Osteocyte (in vitro differentiated cells): ENCODE results near the gene C10orf90. TPM values are rescaled to one million over a fixed set of nuclear protein-coding genes. Genes with fewer than 3 reads are reported as not detected.

Experiments
- DNase-seq: peaks from one replicate; pipeline ENCODE4 v3.0.0; 2021; ENCODE audit warnings: mixed read lengths; ENCODE audit not compliant: unreplicated experiment; ENCODE audit errors: extremely low spot score
- H3K27ac Mint-ChIP-seq: one replicate; pipeline ENCODE4 v1.8.0; 2021; ENCODE audit warnings: mild to moderate bottlenecking, mixed read lengths; ENCODE audit not compliant: unreplicated experiment
- H3K27me3 Mint-ChIP-seq: one replicate; pipeline ENCODE4 v1.8.0; 2021; ENCODE audit warnings: mixed read lengths; ENCODE audit not compliant: unreplicated experiment
- H3K36me3 Mint-ChIP-seq: one replicate; pipeline ENCODE4 v1.8.0; 2021; ENCODE audit warnings: mixed read lengths; ENCODE audit not compliant: unreplicated experiment
- H3K4me1 Mint-ChIP-seq: one replicate; pipeline ENCODE4 v1.8.0; 2021; ENCODE audit warnings: mixed read lengths; ENCODE audit not compliant: unreplicated experiment
- H3K4me3 Mint-ChIP-seq: one replicate; pipeline ENCODE4 v1.8.0; 2021; ENCODE audit warnings: mild to moderate bottlenecking, moderate library complexity, mixed read lengths; ENCODE audit not compliant: unreplicated experiment
- H3K9me3 Mint-ChIP-seq: one replicate; pipeline ENCODE4 v1.8.0; 2021; ENCODE audit warnings: mixed read lengths; ENCODE audit not compliant: unreplicated experiment
- total RNA-seq: library from RNA; stranded (reverse); gene quantifications from 2 replicates; pipeline ENCODE4 v1.2.1, GENCODE V29; 2021
- TF ChIP-seq, protein P1 (sequence below): fragments of 200-600 bp; sonication (generic); IDR thresholded peaks from 2 replicates; pipeline ENCODE4 v1.5.0; 2021; ENCODE audit warnings: antibody characterized with exemption, mild to moderate bottlenecking, moderate library complexity

The C10orf90 gene
- total RNA-seq, 1 donor from 2014 or later = not detected

DNA sequence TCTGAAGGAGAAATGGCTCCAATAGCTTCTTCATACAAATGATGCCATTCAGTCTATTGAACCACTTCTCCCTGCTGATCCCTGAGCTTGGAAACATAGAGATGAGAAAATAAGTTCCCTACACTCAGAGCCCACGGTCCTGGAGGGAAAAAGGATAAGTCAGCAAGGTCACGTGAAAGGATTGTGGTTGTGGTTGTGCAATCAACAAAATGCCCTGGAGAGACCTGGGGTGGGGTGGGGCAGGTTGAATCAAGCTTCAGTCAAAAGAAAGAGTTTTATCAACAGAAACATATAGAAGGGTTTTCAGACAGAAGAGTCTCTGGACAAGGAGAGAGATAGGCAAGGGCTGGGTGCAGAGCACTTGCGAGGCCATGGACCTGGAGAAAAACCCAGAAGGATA lies 30.1 kb downstream of the C10orf90 start:
- no peaks in the 10 kb centered on the region for H3K4me1 Mint-ChIP-seq
- TF ChIP-seq, protein P1, sequence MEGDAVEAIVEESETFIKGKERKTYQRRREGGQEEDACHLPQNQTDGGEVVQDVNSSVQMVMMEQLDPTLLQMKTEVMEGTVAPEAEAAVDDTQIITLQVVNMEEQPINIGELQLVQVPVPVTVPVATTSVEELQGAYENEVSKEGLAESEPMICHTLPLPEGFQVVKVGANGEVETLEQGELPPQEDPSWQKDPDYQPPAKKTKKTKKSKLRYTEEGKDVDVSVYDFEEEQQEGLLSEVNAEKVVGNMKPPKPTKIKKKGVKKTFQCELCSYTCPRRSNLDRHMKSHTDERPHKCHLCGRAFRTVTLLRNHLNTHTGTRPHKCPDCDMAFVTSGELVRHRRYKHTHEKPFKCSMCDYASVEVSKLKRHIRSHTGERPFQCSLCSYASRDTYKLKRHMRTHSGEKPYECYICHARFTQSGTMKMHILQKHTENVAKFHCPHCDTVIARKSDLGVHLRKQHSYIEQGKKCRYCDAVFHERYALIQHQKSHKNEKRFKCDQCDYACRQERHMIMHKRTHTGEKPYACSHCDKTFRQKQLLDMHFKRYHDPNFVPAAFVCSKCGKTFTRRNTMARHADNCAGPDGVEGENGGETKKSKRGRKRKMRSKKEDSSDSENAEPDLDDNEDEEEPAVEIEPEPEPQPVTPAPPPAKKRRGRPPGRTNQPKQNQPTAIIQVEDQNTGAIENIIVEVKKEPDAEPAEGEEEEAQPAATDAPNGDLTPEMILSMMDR = no peak
- no peaks in the 10 kb centered on the region for H3K9me3 Mint-ChIP-seq
- H3K27me3 Mint-ChIP-seq = peaks cover 11% of the 10 kb centered on the region
- H3K36me3 Mint-ChIP-seq = no peaks in the 10 kb centered on the region
- no peak overlapping the region for H3K4me3 Mint-ChIP-seq
- H3K27ac Mint-ChIP-seq = no peak overlapping the region
- DNase-seq = no peak

DNA sequence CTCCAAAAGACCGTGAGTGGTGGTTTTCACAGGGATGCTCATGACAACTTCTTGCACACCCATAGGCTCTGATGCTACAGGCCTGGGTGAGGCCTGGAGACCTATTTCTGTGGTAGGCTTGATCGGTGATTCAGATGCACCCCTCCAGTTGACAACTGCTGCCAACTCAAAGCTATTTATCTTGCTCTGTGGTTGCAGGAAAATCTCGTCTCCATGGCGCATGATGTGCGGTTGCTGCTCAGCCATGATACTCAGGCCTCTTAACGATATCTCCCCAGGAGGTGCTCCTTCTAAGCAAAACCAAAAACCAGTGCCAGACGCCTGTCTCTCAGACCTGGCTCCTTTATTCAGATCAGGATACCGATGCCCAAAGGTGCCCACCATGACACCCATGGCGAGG lies 31.4 kb downstream of the C10orf90 start:
- Mint-ChIP-seq H3K4me1 (no peaks in the 10 kb centered on the region), H3K9me3 (no peaks in the 10 kb centered on the region), H3K4me3 (no peak overlapping the region), H3K27ac (no peak overlapping the region), H3K27me3 (peaks cover 11% of the 10 kb centered on the region), H3K36me3 (no peaks in the 10 kb centered on the region)
- TF ChIP-seq, protein P1 = no peak
- no peak for DNase-seq

DNA sequence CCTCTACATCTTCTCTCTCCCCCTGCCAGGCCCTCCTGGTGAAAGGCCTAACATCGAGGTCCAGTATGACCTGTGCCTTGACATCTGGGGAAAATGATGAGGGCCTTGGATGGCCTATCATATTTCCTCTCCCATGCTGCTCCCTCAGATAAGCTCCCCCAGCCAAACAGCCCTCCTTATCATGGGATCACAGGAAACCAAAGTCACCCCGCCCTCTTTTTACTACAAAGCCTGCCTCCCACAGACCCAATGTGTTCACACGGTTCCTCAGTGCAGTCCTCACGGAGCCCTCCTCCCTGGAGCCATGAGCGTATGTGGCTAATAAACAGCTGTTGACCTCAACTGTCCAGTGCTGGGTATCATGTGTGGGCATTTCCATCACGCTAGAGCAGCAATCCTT lies 32.0 kb downstream of the C10orf90 start:
- Mint-ChIP-seq H3K9me3 (no peaks in the 10 kb centered on the region), H3K4me3 (no peak overlapping the region), H3K27me3 (peaks cover 11% of the 10 kb centered on the region), H3K27ac (no peak overlapping the region), H3K4me1 (no peaks in the 10 kb centered on the region), H3K36me3 (no peaks in the 10 kb centered on the region)
- DNase-seq = no peak
- TF ChIP-seq, protein P1 = no peak

DNA sequence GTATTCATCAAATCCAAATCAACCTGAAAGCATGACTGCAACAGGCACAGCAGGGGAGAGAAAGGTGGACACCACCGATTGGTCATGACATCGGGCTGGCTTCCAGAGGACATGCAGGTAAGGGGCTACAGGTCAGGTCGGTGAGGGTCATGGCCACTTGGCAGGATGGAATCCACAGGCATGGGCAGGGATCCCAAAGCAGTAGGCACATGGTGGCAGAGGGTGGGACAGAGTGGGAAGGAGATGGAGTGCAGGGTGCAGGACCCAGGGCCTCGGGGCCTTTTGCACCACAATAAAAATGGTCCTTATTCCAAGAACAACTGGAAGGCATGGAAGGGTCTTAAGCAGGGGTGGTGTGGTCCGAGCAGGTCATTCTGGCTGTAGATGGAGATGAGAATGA lies 33.0 kb downstream of the C10orf90 start:
- no peaks in the 10 kb centered on the region for H3K36me3 Mint-ChIP-seq
- TF ChIP-seq, protein P1 = no peak
- H3K4me1 Mint-ChIP-seq = no peaks in the 10 kb centered on the region
- DNase-seq = no peak
- H3K27ac Mint-ChIP-seq = no peak overlapping the region
- H3K9me3 Mint-ChIP-seq = no peaks in the 10 kb centered on the region
- H3K27me3 Mint-ChIP-seq = peaks cover 11% of the 10 kb centered on the region
- H3K4me3 Mint-ChIP-seq = no peak overlapping the region

DNA sequence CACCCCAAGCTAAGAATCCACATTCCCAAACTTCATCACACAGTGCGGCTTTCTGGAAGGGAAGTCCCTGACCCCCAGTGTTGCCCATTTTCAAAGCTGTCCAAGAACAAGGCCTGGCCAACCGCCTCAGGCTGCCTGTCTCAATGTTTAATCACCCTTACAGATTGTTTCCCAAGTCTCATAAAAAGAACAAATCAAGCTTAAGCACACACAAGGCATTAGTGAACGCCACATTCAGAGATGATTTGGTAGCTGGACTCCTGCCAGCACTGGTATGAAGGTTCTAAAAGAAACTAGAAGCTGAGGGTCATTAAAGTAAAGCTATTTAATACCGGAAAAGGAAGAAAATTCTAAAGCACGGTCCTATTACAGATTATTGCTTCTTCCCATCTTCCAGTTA lies 35.6 kb downstream of the C10orf90 start:
- Mint-ChIP-seq H3K27me3 (peaks cover 11% of the 10 kb centered on the region), H3K4me3 (no peak overlapping the region), H3K27ac (no peak overlapping the region), H3K4me1 (no peaks in the 10 kb centered on the region), H3K36me3 (no peaks in the 10 kb centered on the region), H3K9me3 (no peaks in the 10 kb centered on the region)
- TF ChIP-seq, protein P1 = no peak
- DNase-seq = no peak
